ENCODE results near the gene CCR7.
"Not testable (repeated sequence)": the region's sequence is repeated elsewhere in the genome, so short reads cannot be mapped to it uniquely, and the experiment has no call there.

Gene CCR7

DNA sequence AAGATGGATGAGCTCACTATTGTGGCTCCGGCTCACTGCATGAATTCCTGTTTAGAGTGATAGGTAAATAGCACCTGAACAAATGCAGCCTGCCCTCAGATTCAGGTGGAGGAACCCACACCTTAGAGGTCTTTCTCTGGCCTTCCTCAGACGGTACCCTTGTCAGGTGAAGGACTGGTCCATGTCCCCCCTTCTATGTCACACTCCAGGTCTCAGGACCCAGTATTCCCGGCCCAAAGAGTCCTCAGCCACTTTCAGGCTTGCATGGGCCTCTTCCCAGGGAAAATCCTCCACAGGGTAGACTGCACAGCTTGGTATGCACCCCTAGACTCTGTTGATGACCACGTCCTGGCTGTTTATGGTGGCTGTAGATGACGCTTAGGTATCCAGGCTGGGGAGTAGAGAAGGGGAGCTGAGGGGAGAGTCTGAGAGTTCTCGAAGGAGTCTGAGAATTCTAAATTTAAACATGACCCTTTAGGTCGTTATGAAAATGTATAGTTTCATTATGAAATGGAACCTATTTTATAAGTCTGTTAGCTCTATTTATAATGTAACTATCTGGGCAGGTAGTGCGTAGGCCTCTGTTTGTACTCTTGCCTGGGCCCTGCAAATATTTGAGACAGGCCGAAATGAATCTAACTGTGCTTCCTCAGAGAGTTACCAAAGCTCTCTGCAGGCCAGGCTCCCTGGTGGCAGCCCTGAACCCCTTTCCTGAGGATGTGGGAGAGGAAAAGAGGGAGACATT lies 32.5 kb upstream of the CCR7 start:
- DNase-seq, result no peak

DNA sequence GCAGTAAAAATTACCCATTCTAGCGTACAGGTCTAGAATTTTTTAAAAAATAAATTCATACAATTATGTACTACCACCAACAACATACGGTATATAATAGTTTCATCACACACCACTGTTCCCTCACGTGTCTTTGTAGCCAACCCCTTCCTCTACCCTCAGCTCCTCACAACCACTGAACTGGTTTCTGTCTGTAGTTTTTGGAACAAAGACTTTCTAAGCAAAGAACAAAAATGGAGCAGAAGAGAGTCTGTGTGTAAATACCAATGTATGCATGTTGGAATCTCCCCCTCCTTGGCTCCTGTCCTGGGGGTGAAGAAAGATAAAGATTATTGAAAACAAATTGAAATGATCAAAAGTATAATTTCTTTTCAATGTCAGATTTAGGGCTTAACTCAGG lies 31.9 kb upstream of the CCR7 start:
- no peak for DNase-seq

GRCh38 chr17:40596261-40596919 lies 31.1 kb upstream of the CCR7 start:
- DNase-seq, result no peak

GRCh38 chr17:40590742-40591141 lies 25.5 kb upstream of the CCR7 start:
- no peak for DNase-seq

- no peak for DNase-seq
Observed at GRCh38 chr17:40588552-40588951, 23.3 kb upstream of the CCR7 start.

DNA sequence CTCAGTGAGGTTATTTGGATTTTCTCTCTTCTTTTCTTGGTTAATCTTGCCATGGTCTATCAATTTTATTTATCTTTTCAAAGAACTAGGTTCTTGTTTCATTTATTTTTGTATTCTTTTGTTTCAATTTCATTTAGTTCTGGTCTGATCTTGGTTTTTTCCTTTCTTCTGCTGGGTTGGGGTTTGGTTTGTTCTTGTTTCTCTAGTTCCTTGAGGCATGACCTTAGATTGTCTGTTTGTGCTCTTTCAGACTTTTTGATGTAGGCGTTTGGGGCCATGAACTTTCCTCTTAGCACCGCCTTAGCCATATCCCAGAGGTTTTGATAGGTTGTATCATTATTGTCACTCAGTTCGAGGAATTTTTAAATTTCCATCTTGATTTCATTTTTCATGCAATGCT lies 21.0 kb upstream of the CCR7 start:
- not testable (repeated sequence) for DNase-seq

- not testable (repeated sequence) for DNase-seq
Observed at GRCh38 chr17:40584950-40585349, 19.7 kb upstream of the CCR7 start.

DNA sequence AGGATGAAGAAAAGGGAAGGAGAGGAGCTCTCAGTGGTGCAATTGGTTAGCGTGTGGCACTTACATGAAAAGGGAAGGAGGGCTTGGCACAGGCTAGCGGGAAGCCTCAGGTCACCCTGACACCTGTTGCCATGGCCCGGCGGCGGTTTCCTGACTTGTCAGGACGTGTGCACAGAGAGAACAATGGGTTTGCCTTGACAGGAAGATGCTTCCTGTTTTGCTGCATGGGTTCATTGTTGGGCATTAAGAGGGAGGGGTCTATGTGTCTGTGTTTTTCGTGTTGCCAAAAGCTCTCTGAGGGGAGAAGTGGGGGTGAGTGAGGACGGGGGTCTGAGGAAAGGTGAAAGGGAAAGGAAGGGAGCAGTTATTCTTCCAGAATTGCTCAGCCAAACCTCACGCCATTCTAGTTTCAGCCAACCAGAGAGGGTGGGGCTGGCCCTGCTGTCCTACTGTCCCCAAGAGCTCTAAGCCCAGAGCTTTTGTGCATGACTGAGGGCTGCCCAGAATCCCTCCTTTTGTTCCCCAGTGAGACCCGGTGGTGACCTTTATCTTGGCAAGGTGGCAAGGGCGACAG lies 17.1 kb upstream of the CCR7 start:
- no peak for DNase-seq

DNA sequence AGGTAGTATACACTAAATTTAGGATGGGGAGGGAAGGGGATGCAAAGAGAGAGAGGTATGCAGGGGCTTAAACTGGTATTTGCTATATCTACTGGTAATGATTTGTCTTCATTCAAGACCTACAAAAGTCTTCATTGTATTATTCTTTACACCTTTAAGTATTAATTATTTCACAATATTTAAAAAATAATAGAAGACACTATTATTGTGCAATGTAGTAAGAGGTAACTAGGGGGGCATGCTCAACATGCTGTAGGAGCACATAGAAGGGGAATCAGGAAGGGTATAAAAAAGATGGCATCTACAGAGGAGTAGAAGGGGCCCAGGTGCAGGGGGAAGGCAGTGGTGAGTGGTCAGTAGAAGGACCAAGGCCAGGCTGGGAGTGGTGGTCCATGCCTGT lies 14.9 kb upstream of the CCR7 start:
- DNase-seq, result no peak

DNA sequence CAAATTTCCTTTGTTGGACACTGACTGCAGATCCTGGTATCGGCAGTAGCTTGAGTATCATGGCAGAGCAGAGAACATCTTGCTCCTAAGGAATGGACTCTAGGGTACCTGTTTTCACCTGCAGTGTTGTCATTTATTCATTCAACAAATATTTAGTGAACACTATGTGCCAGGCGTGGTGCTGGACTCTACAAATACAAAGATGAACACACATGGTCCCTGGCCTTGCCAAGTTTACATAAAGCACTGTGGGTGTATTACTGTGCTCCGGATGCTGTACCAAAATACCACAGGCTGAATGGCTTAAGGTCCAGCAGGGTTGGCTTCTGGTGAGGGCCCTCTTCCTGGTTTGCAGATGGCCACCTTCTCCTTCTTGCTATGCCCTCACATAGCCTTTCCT lies 14.2 kb upstream of the CCR7 start:
- DNase-seq, result no peak

GRCh38 chr17:40577611-40578065 lies 12.4 kb upstream of the CCR7 start:
- DNase-seq, result no peak

DNA sequence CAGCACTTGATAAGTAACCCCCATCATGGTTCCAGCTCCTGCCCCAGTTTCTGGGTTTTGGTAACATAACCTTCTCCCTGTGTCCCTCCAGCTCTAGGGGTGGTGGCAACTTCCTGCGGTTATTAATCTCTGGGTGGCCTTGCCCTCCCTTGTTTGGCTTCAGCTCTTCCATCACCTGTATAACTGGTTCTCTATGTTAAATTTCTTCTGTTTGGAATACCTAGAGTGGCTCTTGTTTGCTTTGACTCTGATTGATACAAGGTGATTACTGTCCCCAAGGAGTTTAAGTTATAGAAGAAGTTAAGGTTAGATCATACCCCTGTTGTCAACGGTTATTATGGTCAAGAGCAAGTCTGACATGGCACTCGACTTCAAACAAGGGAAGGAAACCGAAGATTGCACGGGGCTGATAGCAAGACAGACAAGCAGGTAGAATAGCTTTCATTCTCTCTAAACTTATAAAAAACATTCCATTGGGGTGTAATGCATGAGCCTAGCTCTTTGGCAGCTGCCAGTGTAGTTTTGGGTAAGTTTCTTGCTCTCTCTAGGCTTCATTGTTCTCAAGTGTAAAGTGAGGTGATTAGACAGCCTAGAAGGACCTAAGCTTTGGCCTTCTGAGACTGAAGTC lies 11.0 kb upstream of the CCR7 start:
- DNase-seq, result no peak

- no peak for DNase-seq
Observed at GRCh38 chr17:40574292-40574691, 9.0 kb upstream of the CCR7 start.

DNA sequence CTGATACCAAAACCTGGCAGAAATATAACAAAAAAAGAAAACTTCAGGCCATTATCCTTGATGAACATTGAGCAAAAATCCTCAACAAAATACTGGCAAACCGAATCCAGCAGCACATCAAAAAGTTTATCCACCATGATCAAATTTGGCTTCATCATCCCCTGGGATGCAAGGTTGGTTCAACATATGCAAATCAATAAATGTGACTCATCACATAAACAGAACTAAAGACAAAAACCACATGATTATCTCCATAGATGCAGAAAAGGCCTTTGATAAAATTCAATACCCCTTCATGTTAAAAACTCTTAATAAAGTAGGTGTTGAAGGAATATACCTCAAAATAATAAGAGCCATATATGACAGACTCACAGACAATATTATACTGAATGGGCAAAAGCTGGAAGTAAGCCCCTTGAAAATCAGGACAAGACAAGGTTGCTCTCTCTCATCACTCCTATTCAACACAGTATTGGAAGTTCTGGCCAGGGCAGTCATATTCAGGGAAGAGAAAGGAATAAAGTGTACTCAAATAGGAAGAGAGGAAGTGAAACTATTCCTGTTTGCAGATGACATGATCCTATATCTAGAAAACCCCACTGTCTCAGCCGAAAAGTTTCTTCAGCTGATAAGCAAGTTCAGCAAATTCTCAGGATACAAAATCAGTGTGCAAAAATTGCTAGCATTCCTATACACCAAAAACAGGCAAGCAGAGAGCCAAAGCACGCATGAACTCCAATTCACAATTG lies 7.1 kb upstream of the CCR7 start:
- DNase-seq, result not testable (repeated sequence)

DNA sequence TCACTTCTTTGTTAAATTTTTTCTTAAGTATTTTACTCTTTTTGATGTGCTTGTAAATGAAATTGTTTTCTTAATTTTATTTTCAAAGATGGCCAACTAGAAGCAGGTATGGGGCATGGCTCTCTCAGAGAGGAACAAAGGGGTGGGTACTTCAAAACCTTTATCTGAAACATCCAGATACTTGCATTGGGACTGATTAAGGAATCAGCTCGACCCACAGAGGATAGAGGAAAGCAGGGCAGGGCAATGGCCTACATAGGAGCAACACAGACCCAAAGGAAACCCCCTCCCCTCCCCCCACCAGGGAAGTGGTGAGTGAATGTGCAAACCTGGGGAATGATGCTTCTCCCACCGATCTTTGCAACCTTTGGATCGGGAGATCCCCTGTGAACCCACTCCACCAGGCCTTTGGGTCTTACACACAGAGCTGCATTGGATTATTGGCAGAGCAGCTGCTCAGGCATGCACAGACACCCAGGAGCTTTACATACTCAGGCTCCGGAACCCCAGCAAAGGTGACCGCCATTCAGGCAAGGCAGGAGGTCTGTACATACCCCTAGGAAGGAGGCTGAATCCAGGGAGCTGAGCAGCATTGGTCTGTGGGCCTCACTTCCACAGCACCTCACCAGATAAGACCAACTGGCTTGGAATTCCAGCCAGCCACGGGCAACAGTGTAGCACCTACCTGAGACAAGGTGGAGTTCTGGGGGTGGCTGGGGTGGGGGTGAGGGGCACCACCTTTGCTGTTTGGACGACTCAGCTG lies 3.0 kb upstream of the CCR7 start:
- DNase-seq, result no peak

GRCh38 chr17:40567377-40567776 lies 2.1 kb upstream of the CCR7 start:
- no peak for DNase-seq

DNA sequence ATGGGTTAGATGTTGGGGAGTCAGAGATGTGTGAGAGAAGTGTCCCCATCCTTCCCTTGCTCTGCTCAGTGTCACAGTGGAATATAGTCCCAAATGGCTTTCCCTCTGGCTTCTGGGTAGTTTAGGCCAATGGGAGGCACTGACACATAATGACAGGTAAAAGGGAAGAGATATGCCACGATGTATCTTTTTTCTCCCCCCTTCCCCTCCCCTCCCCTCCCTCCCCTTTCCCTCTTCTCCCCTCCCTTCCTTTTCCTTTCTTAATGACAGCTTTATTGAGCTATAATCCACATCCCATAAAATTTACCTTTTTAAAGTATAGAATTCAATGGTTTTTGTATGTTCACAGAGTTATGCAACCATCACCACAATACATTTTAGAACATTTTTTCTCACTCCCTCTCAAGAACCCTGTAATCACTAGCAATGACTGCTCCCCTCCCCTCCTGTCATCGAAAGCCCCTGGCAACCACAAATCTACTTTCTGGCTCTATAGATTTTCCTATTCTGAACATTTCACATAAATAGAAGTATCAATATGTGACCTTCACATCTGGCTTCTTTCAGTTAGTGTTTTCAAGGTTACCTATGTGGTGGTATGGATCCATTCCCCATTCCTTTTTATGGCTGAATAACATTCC lies 617 bp upstream of the CCR7 start:
- no peak for DNase-seq

GRCh38 chr17:40564195-40564882 lies 933 bp downstream of the CCR7 start:
- no peak for DNase-seq

- no peak for DNase-seq
Observed at GRCh38 chr17:40563220-40564052, 1.8 kb downstream of the CCR7 start.
